Mammary microvascular endothelial cell (primary cell): ENCODE measurements around the gene RIPK1. TPM values are rescaled to one million over a fixed set of nuclear protein-coding genes. Genes with fewer than 3 reads are reported as not detected.

Experiments used
- total RNA-seq: library from RNA; depleted of rRNA; stranded (reverse); fragments of >200 nt; gene quantifications from 2 replicates; pipeline ENCODE4 v1.2.3, GENCODE V29; 2015

Gene RIPK1
- total RNA-seq, result 21.8 and 25.3 TPM in 2 replicates

DNA sequence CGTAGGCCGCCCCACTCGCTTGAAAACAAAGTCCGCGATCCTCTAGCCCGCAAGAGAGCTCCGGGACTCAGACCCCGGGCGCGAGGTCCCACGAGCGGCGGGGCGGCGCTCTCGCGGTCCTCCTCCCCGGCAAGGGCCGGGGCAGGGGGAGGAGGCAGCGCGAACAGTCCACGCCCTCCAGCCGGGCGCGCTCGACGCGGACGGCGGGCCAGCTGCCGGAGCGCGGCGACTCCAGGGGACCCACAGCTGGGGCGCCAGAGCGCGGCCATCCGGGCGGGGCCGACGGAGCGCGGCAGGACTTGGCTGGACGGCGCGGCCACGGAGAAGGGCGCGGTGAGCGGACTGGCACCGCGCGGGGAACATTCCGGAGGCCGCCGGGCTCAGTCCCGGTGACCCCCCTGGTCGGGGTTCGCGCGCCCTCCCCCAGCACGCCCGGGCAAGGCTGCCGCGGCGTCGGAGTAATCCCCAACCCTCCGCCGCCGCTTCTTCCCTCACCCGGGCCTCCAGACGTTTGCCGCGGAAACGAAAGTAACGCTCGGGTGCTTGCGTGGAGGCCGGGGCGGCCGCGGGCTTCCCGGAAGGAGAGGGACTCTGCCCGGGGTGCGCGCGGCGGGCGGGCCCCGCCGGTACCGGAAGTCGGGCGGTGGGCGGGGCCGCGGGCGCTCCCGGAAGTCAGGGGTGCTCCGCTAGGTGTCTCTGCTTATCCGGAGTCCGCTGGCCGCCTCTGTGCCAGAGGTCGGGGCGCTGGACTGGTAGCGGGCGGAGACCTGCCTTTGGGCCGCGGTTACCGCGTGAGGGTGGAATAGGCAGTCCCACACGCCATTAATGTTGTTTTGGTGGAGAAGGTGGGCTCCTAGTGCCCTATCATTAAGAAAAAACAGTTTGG lies at the start of gene RIPK1:
RIPK1 (plus strand) TSS at position 166 of the 886 bp plus-strand sequence. CDS start 8,330 bp downstream, outside the sequence.

DNA sequence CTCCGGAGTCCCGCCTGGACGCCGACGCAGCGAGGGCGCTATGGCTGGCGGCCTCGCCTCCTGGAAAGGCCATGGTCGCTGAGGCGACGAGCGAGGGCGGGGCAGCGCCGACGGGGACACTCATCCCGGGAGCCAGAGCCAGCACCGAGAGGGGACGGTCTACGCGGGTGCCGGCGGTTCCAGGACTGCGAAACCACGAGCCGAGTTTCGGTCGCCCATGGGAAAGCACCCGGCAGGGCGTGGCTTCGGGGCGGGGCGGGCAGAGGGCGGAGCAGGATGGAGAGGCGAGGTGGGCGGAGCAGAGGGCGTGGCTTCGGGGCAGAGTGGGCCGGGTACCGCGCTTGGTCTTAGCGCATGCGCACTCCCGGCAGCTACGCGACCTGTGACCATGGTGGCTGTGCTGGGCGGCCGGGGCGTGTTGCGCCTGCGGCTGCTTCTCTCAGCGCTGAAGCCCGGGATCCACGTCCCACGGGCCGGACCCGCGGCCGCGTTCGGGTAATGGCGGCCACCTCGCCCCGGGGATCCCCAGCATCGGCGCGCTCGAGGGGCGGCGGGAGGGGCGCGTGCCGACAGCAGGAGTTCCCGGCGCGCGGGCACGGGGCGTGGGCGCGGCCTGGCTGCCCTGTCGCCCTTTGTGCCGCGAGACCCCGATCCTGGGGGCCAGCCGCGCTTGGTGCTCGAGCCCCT lies 50.2 kb downstream of the RIPK1 start, which contains the start of gene BPHL:
BPHL (plus strand) TSS at position 359 of the 687 bp plus-strand sequence; CDS start at position 389, 30 bp downstream.

DNA sequence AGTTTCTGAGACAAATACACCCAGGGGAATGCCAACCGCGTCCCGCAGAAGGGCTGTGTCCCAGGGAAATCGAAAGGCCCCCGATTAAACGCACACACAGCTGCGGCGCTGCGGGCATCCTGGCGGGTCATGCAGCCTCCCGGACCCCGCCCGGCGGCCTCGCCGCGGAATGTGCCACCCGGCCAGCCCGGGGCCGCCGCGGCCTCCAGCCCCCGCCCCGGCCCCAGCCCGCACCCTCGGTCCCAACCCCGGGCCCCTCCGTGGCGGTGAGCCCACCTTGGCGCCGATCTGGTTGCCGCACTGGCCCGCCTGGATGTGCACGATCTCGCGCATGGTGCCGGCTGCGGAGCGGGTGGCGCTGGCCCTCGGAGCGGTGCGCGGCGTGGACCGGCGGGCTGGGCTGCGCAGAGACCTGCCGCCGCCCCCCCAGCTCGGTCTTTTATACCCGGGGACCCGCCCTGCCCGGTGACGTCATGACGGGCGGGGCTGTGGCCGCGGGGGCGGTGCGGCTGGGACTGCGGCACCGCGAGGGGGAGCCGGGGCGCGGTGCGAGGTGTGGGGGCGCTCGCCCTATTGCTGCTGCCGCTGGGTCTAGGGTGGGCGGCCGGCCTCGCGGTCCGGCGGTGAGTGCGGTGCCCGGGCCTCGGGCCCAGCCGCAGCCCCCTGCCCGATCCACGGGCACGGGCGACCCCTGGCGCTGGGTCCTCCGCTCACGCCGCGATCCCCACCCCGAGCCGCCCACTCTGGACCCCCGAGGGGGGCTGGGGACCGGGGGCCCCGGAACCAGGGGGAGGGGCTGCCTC lies 89.0 kb downstream of the RIPK1 start, which contains the start of gene TUBB2A:
TUBB2A (minus strand) TSS at position 414 of the 803 bp plus-strand sequence; CDS start at position 333, 81 bp downstream.

Other genes starting within 250 kb of the RIPK1 start
- gene SERPINB1, start 226.6 kb upstream of the RIPK1 start, total RNA-seq, result 73.7 and 75.5 TPM in 2 replicates
- gene SERPINB9, start 165.2 kb upstream of the RIPK1 start, total RNA-seq, result 95.6 and 110 TPM in 2 replicates
- 157 and 185 TPM in 2 replicates for gene SERPINB6, start 96.9 kb upstream of the RIPK1 start, total RNA-seq
- 50.5 and 60.6 TPM in 2 replicates for gene NQO2, start 68.6 kb upstream of the RIPK1 start, total RNA-seq
- gene BPHL, start 50.2 kb downstream of the RIPK1 start, total RNA-seq, result 12.4 and 13.1 TPM in 2 replicates
- gene TUBB2A, start 89.0 kb downstream of the RIPK1 start, total RNA-seq, result 224 and 269 TPM in 2 replicates
- 14.3 and 15.9 TPM in 2 replicates for gene TUBB2B, start 159.2 kb downstream of the RIPK1 start, total RNA-seq
- gene PSMG4, start 190.5 kb downstream of the RIPK1 start, total RNA-seq, result 39.3 and 56.5 TPM in 2 replicates